Trophoblast cell (in vitro differentiated cells and primary cell): ENCODE data around the gene TRAPPC6A.

ENCODE experiments used
- DNase-seq, 2 donors: peaks; one replicate each; pipeline ENCODE4 v3.0.0-alpha.2; 2016
- H2AFZ ChIP-seq: 2 replicates; pipeline ENCODE4 v1.6.1; 2013; ENCODE audit warnings: low read length, moderate library complexity, mild to moderate bottlenecking; ENCODE audit not compliant: insufficient read depth, poor library complexity
- H2AK5ac ChIP-seq: 2 replicates; pipeline ENCODE4 v1.6.1; 2013; ENCODE audit warnings: mild to moderate bottlenecking, low read length
- H2BK120ac ChIP-seq: 2 replicates; pipeline ENCODE4 v1.6.1; 2013; ENCODE audit warnings: low read length, mild to moderate bottlenecking, moderate library complexity; ENCODE audit not compliant: insufficient read depth, poor library complexity
- H2BK12ac ChIP-seq: 2 replicates; pipeline ENCODE4 v1.6.1; 2013; ENCODE audit warnings: mild to moderate bottlenecking, low read length, moderate library complexity
- H2BK5ac ChIP-seq: 2 replicates; pipeline ENCODE4 v1.6.1; 2013; ENCODE audit warnings: low read length, low read depth, moderate library complexity, mild to moderate bottlenecking; ENCODE audit not compliant: poor library complexity
- H3K14ac ChIP-seq: 2 replicates; pipeline ENCODE4 v1.6.1; 2013; ENCODE audit warnings: mild to moderate bottlenecking, low read length
- H3K18ac ChIP-seq: 2 replicates; pipeline ENCODE4 v1.6.1; 2013; ENCODE audit warnings: mild to moderate bottlenecking, low read length
- H3K23ac ChIP-seq: 2 replicates; pipeline ENCODE4 v1.6.1; 2013; ENCODE audit warnings: low read length
- H3K27ac ChIP-seq: 2 replicates; pipeline ENCODE4 v1.5.1; 2013; ENCODE audit warnings: low read depth, mild to moderate bottlenecking, inconsistent platforms, low read length, moderate library complexity
- H3K27me3 ChIP-seq: 2 replicates; pipeline ENCODE4 v1.6.1; 2013; ENCODE audit warnings: inconsistent platforms, mild to moderate bottlenecking, low read length, moderate library complexity; ENCODE audit not compliant: insufficient read depth
- H3K36me3 ChIP-seq, 2 experiments: 1 replicate in 1 of 2; 2 replicates in 1 of 2; pipeline ENCODE4 v1.6.1; 2013; ENCODE audit warnings: low read length in 2 of 2, mild to moderate bottlenecking in 2 of 2, moderate library complexity in 1 of 2; ENCODE audit not compliant: insufficient read depth in 2 of 2, control insufficient read depth in 1 of 2
- H3K4ac ChIP-seq: 2 replicates; pipeline ENCODE4 v1.6.1; 2013; ENCODE audit warnings: low read depth, mild to moderate bottlenecking, low read length, moderate library complexity
- H3K4me1 ChIP-seq, 2 experiments: 1 replicate in 1 of 2; 2 replicates in 1 of 2; pipeline ENCODE4 v1.6.1; 2013; ENCODE audit warnings: low read length in 2 of 2, mild to moderate bottlenecking in 2 of 2, moderate library complexity in 1 of 2; ENCODE audit not compliant: insufficient read depth in 2 of 2, control insufficient read depth in 1 of 2
- H3K4me2 ChIP-seq: 2 replicates; pipeline ENCODE4 v1.6.1; 2013; ENCODE audit warnings: inconsistent platforms, mild to moderate bottlenecking, low read length, moderate library complexity
- H3K4me3 ChIP-seq: 2 replicates; pipeline ENCODE4 v1.5.1; 2013; ENCODE audit warnings: mild to moderate bottlenecking, low read depth, low read length, inconsistent platforms
- H3K79me1 ChIP-seq: one replicate; pipeline ENCODE4 v1.6.1; 2013; ENCODE audit warnings: low read length
- H3K79me2 ChIP-seq: 2 replicates; pipeline ENCODE4 v1.6.1; 2013; ENCODE audit warnings: low read length, mild to moderate bottlenecking; ENCODE audit not compliant: control insufficient read depth, insufficient read depth, poor library complexity
- H3K9ac ChIP-seq: 2 replicates; pipeline ENCODE4 v1.6.1; 2013; ENCODE audit warnings: mild to moderate bottlenecking, low read length
- H3K9me3 ChIP-seq: 2 replicates; pipeline ENCODE4 v1.6.1; 2013; ENCODE audit warnings: low read depth, mild to moderate bottlenecking, control low read depth, inconsistent platforms, low read length; ENCODE audit not compliant: insufficient read depth
- H4K12ac ChIP-seq: 2 replicates; pipeline ENCODE4 v1.6.1; 2013; ENCODE audit warnings: low read depth, mild to moderate bottlenecking, low read length, moderate library complexity
- H4K8ac ChIP-seq: 2 replicates; pipeline ENCODE4 v1.6.1; 2013; ENCODE audit warnings: low read depth, mild to moderate bottlenecking, low read length, moderate library complexity
- H4K91ac ChIP-seq: one replicate; pipeline ENCODE4 v1.6.1; 2013; ENCODE audit warnings: low read depth, mild to moderate bottlenecking, low read length, moderate library complexity
- WGBS: extraction: QIAGEN DNeasy Blood & Tissue Kit; methylation state at CpG from one replicate; pipeline ENCODE4 v1.1.7; 2013; ENCODE audit warnings: missing lambda C conversion rate; ENCODE audit not compliant: insufficient read length, insufficient coverage; ENCODE audit errors: extremely low coverage; 5-methylcytosine and 5-hydroxymethylcytosine counted together

The TRAPPC6A gene

GRCh38 chr19:45115809-45116615, 62.0 kb downstream of the TRAPPC6A start:
- H3K4me3 ChIP-seq, result no peak overlapping the region
- H3K36me3 ChIP-seq, result no peaks in the 10 kb centered on the region
- H3K4me1 ChIP-seq, result peaks cover 5 to 17% of the 10 kb centered on the region in 2 experiments
- H2BK12ac ChIP-seq, result no peak overlapping the region
- no peak overlapping the region for H3K14ac ChIP-seq
- no peak overlapping the region for H2BK5ac ChIP-seq
- H3K79me1 ChIP-seq, result no peaks in the 10 kb centered on the region
- no peak overlapping the region for H3K9ac ChIP-seq
- H3K27ac ChIP-seq, result no peak overlapping the region
- H3K4ac ChIP-seq, result peak overlapping the region; percentile 13
- no peak overlapping the region for H2AFZ ChIP-seq
- no peak overlapping the region for H2AK5ac ChIP-seq
- H3K9me3 ChIP-seq, result no peaks in the 10 kb centered on the region
- peaks cover 9% of the 10 kb centered on the region for H3K79me2 ChIP-seq
- H4K8ac ChIP-seq, result no peak overlapping the region
- no CpG with 5 or more reads among the region's 21 CpGs for WGBS
- no peak overlapping the region for H3K18ac ChIP-seq
- no peak overlapping the region for H4K12ac ChIP-seq
- H3K23ac ChIP-seq, result no peak overlapping the region
- no peaks in the 10 kb centered on the region for H3K27me3 ChIP-seq
- H3K4me2 ChIP-seq, result no peak overlapping the region
- H4K91ac ChIP-seq, result no peak overlapping the region
- DNase-seq, result no peak
- no peak overlapping the region for H2BK120ac ChIP-seq

GRCh38 chr19:45114116-45114515, 63.9 kb downstream of the TRAPPC6A start:
- H3K4me2 ChIP-seq, result no peak overlapping the region
- no peak overlapping the region for H4K91ac ChIP-seq
- no peak overlapping the region for H3K4me3 ChIP-seq
- no peak for DNase-seq
- no peak overlapping the region for H3K23ac ChIP-seq
- H3K4me1 ChIP-seq, result peaks cover 4 to 16% of the 10 kb centered on the region in 2 experiments
- no peak overlapping the region for H3K18ac ChIP-seq
- no peak overlapping the region for H3K4ac ChIP-seq
- H2BK120ac ChIP-seq, result no peak overlapping the region
- peaks cover 11% of the 10 kb centered on the region for H3K79me2 ChIP-seq
- H3K9ac ChIP-seq, result no peak overlapping the region
- no CpG with 5 or more reads among the region's 4 CpGs for WGBS
- H3K9me3 ChIP-seq, result no peaks in the 10 kb centered on the region
- no peak overlapping the region for H3K27ac ChIP-seq
- H3K36me3 ChIP-seq, result peaks cover 2 to 3% of the 10 kb centered on the region in 2 experiments
- H4K8ac ChIP-seq, result no peak overlapping the region
- no peaks in the 10 kb centered on the region for H3K27me3 ChIP-seq
- no peak overlapping the region for H3K14ac ChIP-seq
- H3K79me1 ChIP-seq, result no peaks in the 10 kb centered on the region
- H4K12ac ChIP-seq, result no peak overlapping the region
- H2BK12ac ChIP-seq, result no peak overlapping the region
- H2AK5ac ChIP-seq, result no peak overlapping the region
- no peak overlapping the region for H2AFZ ChIP-seq
- H2BK5ac ChIP-seq, result no peak overlapping the region

- Histone ChIP-seq H3K4me2 (no peak overlapping the region), H2BK120ac (no peak overlapping the region), H3K9ac (no peak overlapping the region), H4K12ac (no peak overlapping the region), H4K8ac (no peak overlapping the region), H3K18ac (no peak overlapping the region), H3K4ac (no peak overlapping the region), H3K36me3 (peaks cover 2 to 3% of the 10 kb centered on the region in 2 experiments), H2AFZ (no peak overlapping the region), H3K27ac (no peak overlapping the region), H3K4me3 (no peak overlapping the region), H3K79me2 (peaks cover 11% of the 10 kb centered on the region), H3K4me1 (peaks cover 4 to 16% of the 10 kb centered on the region in 2 experiments), H2AK5ac (no peak overlapping the region), H3K27me3 (no peaks in the 10 kb centered on the region), H2BK12ac (no peak overlapping the region), H2BK5ac (no peak overlapping the region), H3K9me3 (no peaks in the 10 kb centered on the region), H3K23ac (no peak overlapping the region), H3K14ac (no peak overlapping the region), H4K91ac (no peak overlapping the region), H3K79me1 (no peaks in the 10 kb centered on the region)
- WGBS, result no CpG with 5 or more reads among the region's 9 CpGs
- DNase-seq, result no peak
Measured at GRCh38 chr19:45113628-45114027, 64.4 kb downstream of the TRAPPC6A start.
